Breast epithelium (tissue), 4 donors: ENCODE measurements around the gene LCAT. TPM values are rescaled to one million over a fixed set of nuclear protein-coding genes. Genes with fewer than 3 reads are reported as not detected.

Experiments used
- DNase-seq, 2 donors: peaks; one replicate each; pipeline ENCODE4 v3.0.0-alpha.2; 2019; ENCODE audit warnings: low spot score in 2 of 2
- H3K27ac ChIP-seq, 2 donors: fragments of 200-600 bp; sonication (generic) in 1 of 2; one replicate each; pipeline ENCODE4 v1.5.1; 2016 to 2019; ENCODE audit warnings: mild to moderate bottlenecking in 1 of 2
- H3K27me3 ChIP-seq, 2 donors: fragments of 200-600 bp; sonication (generic) in 1 of 2; one replicate each; pipeline versions ENCODE4 v1.5.1 to v1.6.0; 2017 to 2019; ENCODE audit warnings: control low read depth in 1 of 2, mild to moderate bottlenecking in 1 of 2
- H3K36me3 ChIP-seq: fragments of 200-600 bp; one replicate; pipeline ENCODE4 v1.5.1; 2019
- H3K4me1 ChIP-seq, 2 donors: fragments of 200-600 bp; sonication (generic); one replicate each; pipeline ENCODE4 v1.5.1; 2016 to 2019; ENCODE audit warnings: control low read depth in 1 of 2
- H3K4me3 ChIP-seq, 3 donors: fragments of 200-600 bp; sonication (generic); 1 replicate in 2 of 3; 2 replicates in 1 of 3; pipeline ENCODE4 v1.5.1; 2016 to 2019; ENCODE audit warnings: mild to moderate bottlenecking in 3 of 3, moderate library complexity in 2 of 3
- H3K9me3 ChIP-seq, 2 donors: fragments of 200-600 bp; sonication (generic) in 1 of 2; one replicate each; pipeline ENCODE4 v1.5.1; 2016 to 2019; ENCODE audit warnings: control low read depth in 1 of 2
- CTCF ChIP-seq, 3 donors: fragments of 450-650 bp; IDR thresholded peaks; one replicate each; pipeline ENCODE4 v1.5.1; 2016 to 2017; ENCODE audit warnings: antibody characterized with exemption in 3 of 3, mild to moderate bottlenecking in 3 of 3, moderate library complexity in 3 of 3
- POLR2A ChIP-seq: fragments of 450-650 bp; IDR thresholded peaks from one replicate; pipeline ENCODE4 v1.6.1; 2016; ENCODE audit warnings: antibody characterized with exemption, mild to moderate bottlenecking, moderate library complexity
- POLR2AphosphoS5 ChIP-seq, 3 donors: sonication (generic); formaldehyde crosslinking; IDR thresholded peaks; one replicate each; pipeline ENCODE4 v1.6.1; 2017; ENCODE audit warnings: antibody characterized with exemption in 3 of 3
- intact Hi-C: fragments of 100-400 bp; cut with DNase I; formaldehyde crosslinking; loops from one replicate; pipeline ENCODE4 v1.15.1; 2023; ENCODE audit warnings: low total_unique reads
- total RNA-seq, 3 donors: library from RNA; depleted of rRNA; stranded (reverse); fragments of >200 nt; gene quantifications; one replicate each; pipeline ENCODE4 v1.1.0, GENCODE V29; 2016

LCAT gene
- total RNA-seq, 3 donors from 2014 or later = 11.8 to 18.6 (median 15.4) TPM

DNA sequence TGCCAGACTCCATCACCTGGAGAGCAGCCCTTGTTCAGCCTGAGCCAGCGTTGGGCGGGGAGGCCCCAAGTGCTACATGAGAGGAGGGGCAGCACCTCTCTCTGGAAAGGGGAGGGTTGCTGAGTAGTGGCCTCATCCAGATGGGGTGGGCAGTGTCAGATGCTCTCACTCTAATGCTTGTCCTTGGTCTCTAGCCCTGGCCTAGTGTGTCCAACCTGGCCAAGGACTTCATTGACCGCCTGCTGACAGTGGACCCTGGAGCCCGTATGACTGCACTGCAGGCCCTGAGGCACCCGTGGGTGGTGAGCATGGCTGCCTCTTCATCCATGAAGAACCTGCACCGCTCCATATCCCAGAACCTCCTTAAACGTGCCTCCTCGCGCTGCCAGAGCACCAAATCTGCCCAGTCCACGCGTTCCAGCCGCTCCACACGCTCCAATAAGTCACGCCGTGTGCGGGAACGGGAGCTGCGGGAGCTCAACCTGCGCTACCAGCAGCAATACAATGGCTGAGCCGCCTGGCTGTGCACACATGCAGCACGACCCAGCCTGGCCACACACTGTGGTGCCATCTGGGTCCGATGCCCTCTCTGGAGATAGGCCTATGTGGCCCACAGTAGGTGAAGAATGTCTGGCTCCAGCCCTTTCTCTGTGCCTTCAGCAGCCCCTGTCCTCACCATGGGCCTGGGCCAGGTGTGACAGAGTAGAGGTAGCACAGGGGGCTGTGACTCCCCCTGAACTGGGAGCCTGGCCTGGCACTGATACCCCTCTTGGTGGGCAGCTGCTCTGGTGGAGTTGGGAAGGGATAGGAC lies 16.6 kb downstream of the LCAT start:
- DNase-seq = no peak
- intact Hi-C loops = loop anchor here (1.0 to 10.0 kb wide), 3 partner anchors 109 to 393 kb away; no protein-coding TSS in a partner anchor

DNA sequence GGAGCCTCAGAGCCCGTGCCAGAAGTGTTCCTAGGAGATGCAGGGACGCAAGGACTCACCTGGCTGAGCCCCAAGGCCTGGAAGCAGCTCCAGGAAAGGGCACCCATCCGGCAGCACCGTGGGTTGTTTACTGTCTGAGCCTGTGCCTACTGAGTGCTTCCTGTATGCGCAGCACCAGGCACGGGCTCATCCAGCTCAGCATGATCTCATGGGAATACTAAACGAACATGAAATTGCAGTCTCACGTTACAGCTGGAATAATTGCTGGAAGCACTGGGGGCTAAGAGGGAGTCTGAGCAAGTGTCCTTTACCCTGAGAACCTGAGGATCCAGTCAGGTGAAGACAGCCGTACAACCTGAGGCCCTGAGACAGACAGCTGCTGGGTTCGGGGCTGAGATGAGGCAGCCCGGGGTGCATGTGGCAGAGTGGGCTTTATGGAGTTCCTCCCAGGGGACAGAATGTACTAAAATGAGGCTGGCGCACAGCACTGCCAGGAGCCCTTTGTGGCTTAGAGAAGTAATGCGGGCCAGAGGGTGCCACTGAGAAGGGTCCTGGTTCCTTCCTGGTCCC lies 17.7 kb downstream of the LCAT start:
- DNase-seq = peak; percentile 70 to 71
- H3K36me3 ChIP-seq = no peaks in the 10 kb centered on the region
- peaks cover 0 to 8% of the 10 kb centered on the region in 2 donors for H3K4me1 ChIP-seq
- peak overlapping the region; percentile 83 to 85 for H3K27ac ChIP-seq
- no peak overlapping the region for H3K4me3 ChIP-seq
- H3K9me3 ChIP-seq = no peaks in the 10 kb centered on the region
- no peaks in the 10 kb centered on the region for H3K27me3 ChIP-seq
- TF ChIP-seq CTCF (IDR thresholded peaks at IDR 0.05) (peak in 1 of 3 donors; percentile 19), POLR2A (no peak), POLR2AphosphoS5 (IDR thresholded peaks at IDR 0.05) (peak in 2 of 3 donors; percentile 40 to 52)
- intact Hi-C loops = loop anchor here (2.0 to 10.0 kb wide), 2 partner anchors 375 to 391 kb away; no protein-coding TSS in a partner anchor

More for the DNA sequence above, 16.6 kb downstream of the LCAT start:
- no peaks in the 10 kb centered on the region for H3K36me3 ChIP-seq
- no peak overlapping the region for H3K4me3 ChIP-seq
- peak overlapping the region; percentile 83 to 85 for H3K27ac ChIP-seq
- H3K9me3 ChIP-seq = no peaks in the 10 kb centered on the region
- H3K4me1 ChIP-seq = peaks cover 0 to 8% of the 10 kb centered on the region in 2 donors
- TF ChIP-seq POLR2A (no peak), POLR2AphosphoS5 (IDR thresholded peaks at IDR 0.05) (no peak), CTCF (IDR thresholded peaks at IDR 0.05) (no peak)
- H3K27me3 ChIP-seq = no peaks in the 10 kb centered on the region

DNA sequence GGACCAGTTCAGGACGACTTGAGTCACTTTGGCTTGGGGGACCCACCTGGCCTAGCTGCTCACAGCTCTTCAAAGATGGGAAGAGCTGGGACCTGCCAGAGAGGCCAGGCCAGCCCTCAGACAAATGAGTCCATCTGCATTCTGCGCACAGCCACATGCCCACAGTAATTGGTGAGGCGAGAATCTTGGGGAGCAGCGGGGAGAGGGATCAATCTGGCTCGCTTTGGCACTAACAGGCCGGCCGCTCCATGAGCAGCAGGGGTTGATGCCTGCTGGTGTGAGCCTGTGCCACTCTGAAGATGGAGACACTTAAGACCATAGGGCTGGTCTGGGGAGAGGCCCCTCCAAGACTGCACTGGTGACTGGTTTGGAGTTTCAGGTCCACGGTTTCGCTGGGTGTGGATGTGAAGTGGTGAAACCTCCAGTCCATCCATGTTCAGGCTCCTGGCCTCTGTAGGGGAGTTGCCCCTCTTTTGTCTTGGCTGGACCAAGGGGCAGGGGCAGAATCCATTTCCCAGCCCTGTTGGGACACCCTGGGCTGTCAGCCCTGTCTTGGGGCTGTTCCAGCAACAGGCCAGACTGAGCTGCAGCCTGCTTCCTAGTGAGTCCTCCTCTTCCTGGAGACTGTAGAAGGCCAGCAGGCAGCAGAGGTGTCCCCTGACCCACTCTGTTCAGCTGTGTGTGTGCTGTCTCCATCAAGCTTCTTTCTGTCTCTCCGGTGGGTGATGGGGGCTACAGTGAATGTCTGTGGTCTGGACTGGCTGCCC lies 19.6 kb downstream of the LCAT start:
- intact Hi-C loops = loop anchor here (10.0 kb wide), 1 partner anchor 390 kb away; no protein-coding TSS in a partner anchor
- Histone ChIP-seq H3K27ac (peak overlapping the region; percentile 43 to 85), H3K9me3 (no peaks in the 10 kb centered on the region)

GRCh38 chr16:67923414-67924116 lies 20.4 kb downstream of the LCAT start:
- H3K4me1 ChIP-seq = peaks cover 0 to 8% of the 10 kb centered on the region in 2 donors

More for the DNA sequence above, 19.6 kb downstream of the LCAT start:
- Histone ChIP-seq H3K27me3 (no peaks in the 10 kb centered on the region), H3K4me3 (no peak overlapping the region), H3K36me3 (no peaks in the 10 kb centered on the region), H3K4me1 (peaks cover 0 to 8% of the 10 kb centered on the region in 2 donors)
- no peak for DNase-seq
- TF ChIP-seq POLR2AphosphoS5 (IDR thresholded peaks at IDR 0.05) (no peak), CTCF (IDR thresholded peaks at IDR 0.05) (no peak), POLR2A (no peak)

More at GRCh38 chr16:67923414-67924116, 20.4 kb downstream of the LCAT start:
- Histone ChIP-seq H3K4me3 (no peak overlapping the region), H3K9me3 (no peaks in the 10 kb centered on the region), H3K36me3 (no peaks in the 10 kb centered on the region), H3K27me3 (no peaks in the 10 kb centered on the region), H3K27ac (peak overlapping the region; percentile 43 to 85)
- intact Hi-C loops = loop anchor here (10.0 kb wide), 1 partner anchor 389 kb away; no protein-coding TSS in a partner anchor
- TF ChIP-seq POLR2AphosphoS5 (IDR thresholded peaks at IDR 0.05) (no peak), POLR2A (no peak), CTCF (IDR thresholded peaks at IDR 0.05) (no peak)
- peak; percentile 57 to 73 for DNase-seq
